Stimulated activated CD4-positive, alpha-beta T cell treated with anti-CD3 and anti-CD28 coated beads, Interleukin-12 subunit alpha, Interleukin-12 subunit beta, amount 100 ng/mL, for 4 hours (primary cell): ENCODE results near the gene CPN2.
A peak's percentile ranks its signal among the peaks of the same experiment; 100 is the strongest.

Source experiments
- DNase-seq: peaks from one replicate; pipeline ENCODE4 v3.0.0-alpha.2; 2020

CPN2 gene

DNA sequence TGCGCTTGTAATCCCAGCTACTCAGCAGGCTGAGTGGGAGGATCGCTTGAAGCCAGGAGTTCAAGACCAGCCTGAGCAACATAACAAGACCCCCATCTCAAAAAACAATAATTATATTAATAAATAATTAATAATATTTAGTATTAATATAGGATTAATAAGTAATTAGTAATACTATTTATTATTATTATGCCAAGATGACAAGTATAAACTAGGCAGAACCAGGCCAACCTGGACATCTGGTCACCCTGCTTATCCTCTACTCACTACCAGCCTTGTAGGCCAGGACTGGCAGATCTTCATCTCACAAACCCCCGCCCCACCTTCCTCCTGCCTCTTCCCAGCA lies 429 bp downstream of the CPN2 start:
- no peak for DNase-seq

DNA sequence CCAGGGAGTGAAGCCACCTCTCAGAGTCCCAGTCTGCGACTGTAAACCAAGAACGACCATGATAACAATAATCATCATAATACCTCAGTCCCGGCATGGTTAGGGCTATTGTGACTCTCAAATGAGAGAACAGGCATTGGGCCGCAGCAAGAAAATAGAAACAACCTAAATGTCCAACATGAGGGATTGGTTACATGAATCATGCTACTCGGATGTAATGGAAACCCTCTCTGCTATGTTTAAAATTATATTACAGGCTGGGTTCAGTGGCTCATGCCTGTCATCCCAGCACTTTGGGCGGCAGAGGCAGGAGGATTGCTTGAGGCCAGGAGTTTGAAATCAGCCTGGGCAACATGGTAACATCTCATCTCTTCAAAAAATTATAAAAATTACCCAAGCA lies 2.8 kb downstream of the CPN2 start:
- DNase-seq: no peak

DNA sequence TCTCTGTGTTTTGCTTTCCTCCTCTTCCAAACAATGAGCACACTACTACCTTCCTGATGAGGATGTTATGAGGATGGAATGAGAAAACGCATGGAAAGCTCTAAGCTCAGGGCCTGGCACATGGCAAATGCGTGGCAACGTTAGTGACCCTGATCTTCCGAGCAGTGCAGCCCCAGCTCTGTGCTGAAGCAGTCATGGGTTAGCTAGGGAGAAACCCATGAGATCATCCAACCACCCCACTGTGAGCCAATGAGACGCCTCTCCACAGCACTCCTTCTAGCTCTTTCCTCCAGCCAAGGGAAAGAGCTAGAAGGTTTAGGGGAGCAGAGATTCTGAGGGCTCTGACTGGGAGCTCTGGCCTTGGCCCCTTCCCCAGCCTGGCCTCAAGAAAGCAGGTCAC lies 4.5 kb downstream of the CPN2 start:
- DNase-seq: no peak

DNA sequence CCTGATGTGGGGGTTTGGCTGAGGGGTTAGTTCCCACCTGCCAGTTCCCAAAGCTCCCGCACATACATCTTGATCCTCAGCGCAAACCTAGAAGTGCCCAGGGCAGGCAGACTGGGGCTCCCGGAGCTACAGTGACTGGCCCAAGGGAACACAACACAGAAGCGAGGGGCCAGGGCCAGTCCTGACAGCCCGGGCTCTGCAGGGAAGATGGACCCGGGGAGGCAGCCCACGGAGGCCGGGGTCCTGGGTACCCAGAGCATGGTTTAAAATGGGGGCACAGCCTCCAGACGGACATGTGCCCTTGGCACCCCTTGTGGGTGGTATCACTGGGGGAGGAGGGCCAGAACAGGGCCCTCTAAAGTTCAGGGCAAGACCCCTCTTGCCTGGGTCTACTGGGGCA lies 5.1 kb downstream of the CPN2 start:
- DNase-seq: no peak

DNA sequence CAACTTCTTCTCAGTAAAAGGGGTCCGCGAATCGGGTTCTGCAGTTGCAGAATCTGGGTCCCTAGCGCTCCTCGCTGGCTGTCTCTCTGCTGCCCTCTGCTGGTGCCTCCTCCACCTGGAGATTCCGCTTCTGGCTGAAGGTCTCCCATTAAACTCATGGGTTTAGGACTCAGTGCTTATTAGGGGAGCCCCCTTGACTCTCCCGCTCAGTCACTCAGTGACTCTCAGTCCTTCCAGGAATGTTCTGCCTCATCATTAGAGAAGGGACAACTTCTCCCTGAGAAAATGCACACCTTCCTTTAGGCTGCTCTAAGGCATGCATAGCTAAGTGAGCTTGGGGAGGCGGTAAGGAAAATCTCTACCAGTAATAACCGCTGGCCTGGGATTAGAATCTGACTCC lies 7.1 kb downstream of the CPN2 start:
- peak; percentile 75 for DNase-seq

DNA sequence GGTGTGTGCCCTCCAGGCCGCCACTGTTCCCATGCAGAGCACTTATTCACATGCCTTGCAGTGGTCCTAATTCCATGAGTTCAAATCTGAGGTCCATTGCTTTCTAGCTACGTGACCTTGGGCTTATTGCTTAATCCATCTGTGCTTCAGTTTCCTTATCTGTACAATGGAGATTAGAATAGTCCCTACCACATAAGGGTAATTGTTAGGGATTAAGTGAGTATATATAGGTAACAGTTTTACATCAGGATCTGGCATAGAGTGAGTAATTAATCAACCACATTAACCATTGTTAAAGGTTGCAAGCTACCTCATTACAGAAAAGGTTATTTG lies 7.6 kb downstream of the CPN2 start:
- DNase-seq: no peak

DNA sequence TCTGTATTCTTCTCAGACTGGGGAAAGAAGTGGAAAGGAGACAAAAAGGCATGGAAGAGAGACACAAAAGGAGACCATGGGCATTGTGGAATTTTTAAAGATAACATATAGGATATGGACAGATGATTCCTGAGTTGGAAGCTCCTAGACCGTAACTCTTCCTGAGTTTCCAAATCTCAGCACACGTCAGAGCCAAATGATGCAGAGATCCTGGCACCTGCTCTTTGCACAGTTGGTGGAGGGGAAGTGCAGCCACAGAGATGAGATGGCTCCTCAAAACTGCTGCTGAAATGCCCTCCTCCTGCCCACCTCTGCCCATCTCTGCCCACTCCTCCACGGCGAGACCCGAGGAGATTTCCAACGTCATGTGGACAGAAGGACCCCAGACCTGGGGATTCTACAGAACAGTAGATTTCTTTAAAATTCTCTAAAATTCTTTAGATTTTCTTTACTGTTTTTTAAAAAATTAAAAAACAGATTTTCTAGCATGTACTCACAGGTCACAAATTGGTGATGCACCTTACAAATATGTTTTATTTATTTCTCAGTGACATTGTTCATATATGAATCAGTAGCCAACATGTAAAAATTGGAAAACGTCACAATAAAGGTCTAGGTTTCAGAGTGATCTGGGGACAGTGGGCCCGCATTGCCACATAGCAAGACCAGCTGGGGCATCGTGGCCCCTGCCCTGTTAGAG lies 8.1 kb downstream of the CPN2 start:
- no peak for DNase-seq

DNA sequence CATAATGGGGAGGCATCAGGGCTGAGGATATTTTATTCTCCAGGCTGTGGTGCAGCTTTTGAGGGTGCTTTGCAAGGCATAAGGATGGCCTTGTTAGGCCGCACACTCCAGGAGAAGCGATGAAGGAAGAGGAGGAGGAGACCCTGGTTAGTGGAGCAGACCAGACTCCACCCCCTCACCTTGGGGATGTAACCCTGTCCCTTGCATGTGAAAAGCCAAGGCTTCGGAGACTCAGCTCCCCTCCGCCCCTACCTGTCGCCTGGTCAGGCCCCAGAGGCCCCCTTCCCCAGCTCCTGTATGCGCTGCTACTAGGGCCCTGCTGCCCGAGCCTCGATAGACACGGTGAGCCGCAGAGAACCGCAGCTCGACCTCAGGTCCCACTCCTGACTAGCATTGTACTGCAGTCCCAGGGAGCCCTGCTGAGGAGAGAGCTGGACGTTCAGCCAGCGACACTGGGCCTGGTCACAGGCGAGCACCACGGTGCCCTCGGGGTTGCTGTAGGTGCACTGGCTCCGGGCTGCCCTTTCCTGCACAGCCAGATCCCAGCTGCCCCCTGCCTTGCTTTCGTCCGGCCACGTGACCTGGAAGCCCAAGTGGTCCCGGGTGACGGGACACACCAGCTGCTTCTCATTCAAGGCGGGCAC lies 10.2 kb downstream of the CPN2 start:
- DNase-seq: no peak

DNA sequence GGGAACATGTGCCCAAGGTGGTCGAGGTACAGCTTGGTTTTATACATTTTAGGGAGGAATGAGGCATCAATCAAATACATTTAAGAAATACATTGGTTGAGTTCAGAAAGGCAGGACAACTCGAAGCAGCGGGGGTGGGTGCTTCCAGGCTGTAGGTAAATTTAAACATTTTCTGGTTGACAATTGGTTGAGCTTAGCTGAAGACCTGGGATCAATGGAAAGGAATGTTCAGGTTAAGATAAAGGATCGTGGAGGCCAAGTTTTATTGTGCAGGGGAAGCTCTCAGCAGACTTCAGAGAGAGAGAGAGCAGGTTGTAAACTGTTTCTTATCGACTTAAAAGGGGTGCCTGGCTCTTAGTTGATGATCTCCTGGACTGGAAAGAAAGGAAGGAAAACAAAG lies 11.3 kb downstream of the CPN2 start:
- no peak for DNase-seq

DNA sequence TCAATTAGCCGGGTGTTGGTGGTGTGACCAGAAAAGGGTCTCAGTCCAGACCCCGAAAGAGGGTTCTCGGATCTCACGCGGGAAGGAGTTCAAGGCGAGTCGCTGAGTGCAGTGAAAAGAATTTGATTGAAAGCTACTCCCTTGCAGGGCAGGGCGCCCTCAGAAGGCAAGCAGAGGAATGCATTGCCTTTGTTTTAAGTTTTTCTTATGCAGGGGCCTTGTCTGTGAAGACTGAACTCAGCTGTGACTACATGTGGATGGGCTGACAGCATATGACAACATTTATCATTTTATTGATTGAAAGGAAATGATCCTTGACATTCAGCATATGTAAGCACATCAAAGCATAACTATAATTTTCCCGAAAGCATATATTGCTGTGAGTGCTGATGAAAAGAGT lies 11.8 kb downstream of the CPN2 start:
- DNase-seq: no peak

DNA sequence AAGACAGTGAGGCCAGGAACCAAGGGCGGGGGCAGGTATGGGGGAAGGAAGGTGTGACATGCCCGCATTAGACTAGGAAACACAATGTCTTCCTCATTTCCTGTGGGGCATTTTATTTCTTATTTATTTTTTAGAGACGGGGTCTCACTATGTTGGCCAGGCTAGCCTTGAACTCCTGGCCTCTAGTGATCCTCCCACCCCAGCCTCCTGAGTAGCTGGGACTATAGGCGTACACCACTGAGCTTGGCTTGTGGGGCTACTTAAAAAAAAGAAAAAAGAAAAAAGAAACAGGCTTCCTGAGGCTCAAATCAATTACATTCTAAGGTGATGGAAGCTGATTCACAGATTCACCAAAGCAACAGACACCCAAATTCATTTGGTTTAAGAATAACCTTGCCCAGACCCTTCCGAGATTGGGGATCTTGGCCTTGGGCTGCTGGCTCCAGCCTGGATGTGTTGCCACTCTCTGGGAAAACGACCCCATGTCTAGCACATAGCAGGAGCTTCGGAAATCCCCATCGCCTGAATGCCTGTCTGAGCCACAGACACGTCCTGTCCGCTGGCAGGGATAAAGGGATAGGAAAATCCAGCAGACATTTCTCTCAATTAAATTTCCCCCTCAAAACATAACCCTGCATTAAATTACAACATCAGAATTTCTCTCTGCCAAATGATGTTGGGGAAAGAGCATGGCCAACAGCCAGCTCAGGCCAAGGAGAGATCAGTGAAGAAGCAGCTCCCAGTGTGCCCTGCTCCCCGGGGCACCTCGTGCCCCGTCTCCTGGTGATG lies 13.0 kb downstream of the CPN2 start:
- no peak for DNase-seq

DNA sequence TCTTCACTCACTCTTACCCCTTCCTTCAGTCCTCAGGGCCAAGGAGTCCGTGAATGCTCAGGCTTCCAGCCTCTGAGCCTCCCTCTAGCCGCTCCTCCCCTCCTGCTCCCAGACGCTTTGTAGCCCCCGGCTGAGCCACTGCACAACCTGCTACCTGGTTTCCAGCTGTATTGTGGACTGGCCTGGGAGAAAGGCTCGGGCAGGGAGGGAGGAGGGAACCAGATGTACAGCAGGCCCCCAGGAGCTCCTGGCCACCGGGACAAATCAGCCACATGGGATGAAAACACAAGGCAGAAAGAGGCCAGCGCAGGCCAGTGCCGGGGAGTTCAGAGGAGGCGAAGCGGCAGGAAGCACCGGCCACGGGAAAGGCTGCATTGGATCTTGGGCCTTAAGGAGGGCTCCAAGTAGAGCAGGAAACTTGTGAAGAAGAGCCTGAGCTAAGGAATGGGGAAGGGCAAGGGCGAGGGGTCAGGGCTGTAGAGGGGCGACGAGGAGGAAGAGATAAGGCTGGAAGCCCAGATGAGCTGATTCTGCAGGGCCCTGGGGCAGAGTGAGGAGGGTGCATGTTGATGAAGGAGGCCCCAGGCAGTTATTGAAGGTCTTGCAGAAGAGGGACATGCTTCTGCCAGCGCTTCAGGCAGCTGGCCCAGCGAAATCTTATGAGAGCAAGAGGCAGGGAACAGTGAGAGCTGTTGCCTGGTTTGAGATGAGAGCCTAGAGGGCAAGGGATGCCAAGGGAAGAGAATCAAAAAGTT lies 14.3 kb downstream of the CPN2 start:
- DNase-seq: no peak

DNA sequence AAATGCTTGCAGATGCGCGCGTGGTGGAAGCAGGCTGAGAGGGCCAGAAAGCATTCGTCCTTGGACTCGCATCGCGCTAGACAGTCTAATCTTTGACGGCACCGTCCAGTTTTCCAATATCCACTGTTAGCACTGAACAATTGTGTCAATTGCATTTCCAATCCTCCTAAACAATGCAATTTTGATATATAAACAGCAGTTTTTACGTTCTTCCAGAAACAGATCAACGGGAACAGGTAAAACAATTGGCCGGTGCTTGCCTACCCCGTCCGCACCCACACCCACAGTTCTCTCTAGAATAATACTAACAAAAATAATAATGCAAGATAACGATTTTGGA lies 17.2 kb downstream of the CPN2 start:
- DNase-seq: no peak

DNA sequence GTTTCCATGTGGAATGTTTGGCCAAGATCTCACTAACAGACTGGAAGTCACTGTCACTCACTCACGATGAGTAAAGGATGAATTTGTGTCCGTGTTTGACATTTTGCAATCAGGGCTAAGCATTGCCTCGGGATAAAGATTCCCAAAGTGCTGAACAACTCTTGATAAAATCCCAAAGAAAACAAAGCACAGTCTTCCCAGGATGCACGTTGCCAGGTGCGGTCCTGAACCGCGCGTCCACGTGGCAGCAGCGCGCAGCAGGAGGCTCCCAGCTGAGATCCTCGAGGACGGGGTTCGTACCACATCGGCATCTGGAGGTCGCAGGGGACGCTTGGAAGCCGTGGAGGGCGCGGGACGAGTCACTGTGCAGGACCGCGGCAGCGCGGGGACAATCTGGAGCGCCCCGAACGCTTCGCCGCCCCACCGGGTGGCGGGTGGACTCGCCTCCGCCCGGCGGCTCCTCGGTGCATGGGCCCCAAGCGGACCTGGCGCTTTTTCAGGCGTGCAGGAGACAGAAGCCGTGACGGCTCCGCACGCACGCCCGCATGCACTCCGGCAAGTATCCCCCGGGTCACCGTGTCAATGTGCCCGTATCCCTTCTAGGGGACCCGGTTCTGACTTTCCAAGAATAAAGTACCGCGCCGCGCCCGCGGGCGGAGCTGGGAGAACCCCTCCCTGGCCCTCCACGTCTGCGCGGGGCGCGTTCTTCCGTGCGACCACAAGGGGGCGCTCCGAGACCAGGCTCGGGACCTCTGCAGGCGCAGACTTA lies 17.7 kb downstream of the CPN2 start:
- peak; percentile 90 for DNase-seq

DNA sequence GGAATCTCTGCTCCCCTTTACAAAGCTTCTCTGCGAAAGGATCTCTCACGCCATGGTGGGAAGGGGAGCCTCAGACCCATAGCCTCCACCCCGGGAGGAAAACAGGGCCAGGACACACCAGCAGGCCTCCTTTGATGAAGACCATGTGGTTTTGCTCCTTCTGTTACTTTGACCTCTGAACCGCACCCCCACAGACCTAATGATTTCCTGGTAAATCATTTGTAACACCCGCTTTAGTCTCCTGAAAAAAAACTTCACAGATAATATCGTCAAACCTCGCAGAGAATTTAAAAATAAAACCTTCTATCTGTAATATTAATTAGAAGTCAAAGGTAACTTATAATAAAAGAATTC lies 18.3 kb downstream of the CPN2 start:
- no peak for DNase-seq

DNA sequence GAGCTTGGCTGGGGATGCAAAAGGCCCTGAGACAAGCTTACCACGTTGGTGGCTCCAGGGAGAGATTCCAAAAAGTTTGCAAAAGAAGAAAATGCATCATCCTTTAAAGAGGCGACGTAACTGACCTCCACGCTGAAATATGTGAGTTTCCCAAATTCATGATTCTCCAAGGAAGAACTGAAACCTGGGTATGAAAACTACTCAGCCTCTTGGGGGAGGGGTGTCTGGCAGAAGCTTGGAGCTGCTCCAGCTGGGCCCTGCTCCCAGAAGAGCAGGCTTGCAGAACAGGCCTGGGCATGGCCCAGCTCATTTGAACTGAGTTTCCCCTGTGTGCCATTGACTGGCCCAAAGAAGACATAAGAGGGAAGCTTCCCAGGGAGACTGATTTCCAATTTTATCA lies 20.5 kb downstream of the CPN2 start:
- DNase-seq: no peak

DNA sequence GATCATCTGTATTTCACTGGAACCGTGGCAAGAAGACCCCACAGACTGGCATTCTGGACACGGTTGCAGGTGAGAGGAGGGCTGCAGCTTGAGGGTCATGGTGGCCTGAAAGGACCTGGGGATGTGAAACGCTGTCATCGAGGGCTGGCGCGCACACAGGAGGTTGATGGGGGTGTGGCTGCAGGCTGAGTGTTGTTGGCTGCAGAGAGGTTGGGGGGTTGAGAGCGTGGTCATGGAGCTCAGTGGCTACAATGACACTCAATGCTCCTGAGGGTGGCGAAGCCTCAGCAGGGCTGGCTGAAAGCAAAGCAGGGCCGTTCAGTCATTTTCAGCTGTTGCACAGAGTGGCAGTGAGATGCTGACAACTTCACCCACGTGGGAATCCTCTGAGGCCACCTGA lies 21.0 kb downstream of the CPN2 start:
- no peak for DNase-seq

DNA sequence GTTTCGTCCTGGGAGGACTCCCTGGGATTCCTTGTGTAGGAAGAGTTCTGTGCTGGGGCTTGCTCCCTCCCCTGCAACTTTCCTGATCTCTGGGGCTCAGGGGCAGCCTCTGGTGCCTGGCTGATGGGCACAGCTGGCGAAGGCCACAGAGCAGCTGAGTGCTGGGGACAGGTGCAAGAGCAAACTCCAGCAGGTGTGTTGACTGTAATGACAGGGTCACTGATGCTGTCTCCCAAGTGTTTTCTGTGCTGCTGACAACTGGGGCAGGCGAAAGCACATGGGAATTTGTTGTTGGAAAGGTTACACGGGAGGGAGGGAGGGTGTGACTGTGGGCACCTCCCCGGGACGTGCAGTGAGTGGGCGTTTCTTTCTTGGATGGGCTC lies 21.6 kb downstream of the CPN2 start:
- no peak for DNase-seq

DNA sequence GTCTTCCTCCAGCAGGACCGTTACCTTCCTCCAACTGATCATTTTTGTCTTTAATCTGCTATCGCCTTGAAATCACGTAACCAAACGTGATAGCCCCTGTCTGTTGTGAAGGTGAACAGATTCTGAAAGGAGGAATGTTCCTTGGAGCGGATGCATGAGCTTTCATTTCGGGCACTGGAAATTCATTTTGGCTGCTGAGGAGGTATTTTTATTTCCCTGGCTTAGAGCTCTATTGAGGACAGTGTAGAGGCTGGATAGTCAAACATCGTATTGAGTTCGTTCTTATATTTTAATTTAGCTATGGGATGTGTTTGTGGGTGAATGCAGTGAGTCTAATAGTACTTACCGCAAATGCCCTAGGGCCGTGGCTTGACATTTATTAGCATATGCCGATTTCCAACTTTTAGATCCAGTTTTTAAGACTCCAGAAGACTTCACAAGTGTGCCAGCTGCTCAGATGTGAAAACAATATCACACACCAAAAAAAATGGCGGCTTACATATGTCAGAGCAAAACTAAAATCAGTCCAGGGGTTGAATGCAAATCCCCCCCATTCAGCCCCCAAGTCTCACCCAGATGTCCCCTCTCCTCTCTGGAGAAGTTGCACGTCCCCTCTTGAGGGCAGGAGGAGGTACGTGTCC lies 22.1 kb downstream of the CPN2 start:
- DNase-seq: no peak

DNA sequence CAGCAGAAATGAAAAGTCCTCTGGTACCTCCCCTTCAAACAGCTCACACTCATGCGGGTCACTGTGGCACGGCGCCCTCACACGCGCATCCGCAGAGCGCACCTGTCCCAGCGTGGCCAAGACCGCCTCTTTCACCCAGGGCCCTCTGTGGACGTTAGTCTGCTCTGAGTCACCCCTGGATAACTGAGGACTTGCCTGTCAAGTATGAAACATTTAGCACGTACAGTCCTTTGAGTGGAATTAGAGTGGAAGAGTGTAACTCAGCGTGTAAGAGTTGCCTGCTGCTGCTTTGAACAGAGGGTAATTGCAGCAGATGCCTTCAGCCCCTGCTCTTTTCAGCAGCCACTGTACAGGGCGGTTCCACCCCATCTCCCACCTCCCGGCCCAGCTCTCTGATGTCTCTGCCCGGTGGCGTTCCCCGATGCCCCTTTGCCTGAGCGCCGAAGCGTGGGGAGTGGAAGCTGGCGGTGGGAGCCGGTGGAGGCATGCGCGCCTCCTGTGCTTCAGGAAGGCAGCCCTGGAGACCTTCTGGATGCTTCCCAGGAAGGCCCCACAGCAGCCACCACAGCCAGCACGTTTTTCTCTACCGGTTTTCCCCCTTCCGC lies 23.0 kb downstream of the CPN2 start:
- DNase-seq: no peak

DNA sequence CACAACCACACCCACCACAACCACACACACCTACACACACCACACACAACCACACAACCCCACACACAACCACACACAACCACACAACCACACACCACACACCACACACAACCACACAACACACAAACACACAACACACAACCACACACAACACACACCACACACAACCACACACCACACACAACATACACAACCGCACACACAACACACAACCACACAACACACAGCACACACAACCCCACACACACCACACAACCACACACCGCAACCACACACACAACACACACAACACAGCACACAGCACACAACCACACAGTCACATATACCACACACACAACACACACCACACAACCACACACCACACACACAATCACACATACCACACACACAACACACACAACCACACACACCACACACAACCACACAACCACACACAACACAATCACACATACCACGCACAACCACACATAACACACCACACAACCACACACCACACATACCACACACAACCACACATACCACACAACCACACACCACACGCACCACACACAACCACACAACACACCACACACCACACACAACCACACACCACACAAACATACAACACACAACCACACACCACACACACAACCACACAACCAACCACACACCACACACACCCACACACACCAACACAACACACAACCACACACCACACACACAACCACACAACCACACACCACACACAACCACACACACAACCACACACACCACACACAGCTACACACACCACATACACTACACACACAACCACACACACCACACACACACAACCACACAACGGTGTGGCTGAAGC lies 23.7 kb downstream of the CPN2 start:
- DNase-seq: no peak

DNA sequence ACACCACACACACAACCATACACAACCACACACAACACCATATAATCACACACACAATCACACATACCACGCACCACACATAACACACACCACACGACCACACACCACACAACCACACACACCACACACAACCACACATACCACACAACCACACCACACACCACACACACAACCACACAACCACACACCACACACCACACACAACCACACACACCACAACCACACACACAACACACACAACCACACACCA lies 24.2 kb downstream of the CPN2 start:
- no peak for DNase-seq
